Measurements from ENCODE around the gene PRKAG2. TPM values are rescaled to one million over a fixed set of nuclear protein-coding genes. Genes with fewer than 3 reads are reported as not detected.
A peak's percentile ranks its signal among the peaks of the same experiment; 100 is the strongest.

The PRKAG2 gene
- total and polyA plus RNA-seq, 5 donors, result 162 to 298 (median 181) TPM

- DNase-seq (no peak), ATAC-seq (no peak)
- no peak overlapping the region for H3K27ac ChIP-seq (ENCODE audit: low read length)
- H3K9me3 ChIP-seq (ENCODE audit: control insufficient read depth, low read length), result no peaks in the 10 kb centered on the region
- 82% methylated on average over 24 of the region's 24 CpGs for WGBS
- H3K4me3 ChIP-seq (ENCODE audit: low read length), result no peak overlapping the region
- intact Hi-C loops (cut with DNase I), result loop anchor here in 2 of 4 donors (10.0 kb wide), 2 partner anchors 75 to 85 kb away; no protein-coding TSS in a partner anchor
- no peaks in the 10 kb centered on the region for H3K27me3 ChIP-seq (ENCODE audit: control insufficient read depth, insufficient read depth)
- peaks cover 8% of the 10 kb centered on the region for H3K4me1 ChIP-seq (ENCODE audit: control insufficient read depth, insufficient read depth, low read length)
These were observed 6.7 kb downstream of the PRKAG2 start for GRCh38 chr7:151869968-151870918.

- Histone ChIP-seq H3K9me3 (ENCODE audit: control insufficient read depth, low read length) (no peaks in the 10 kb centered on the region), H3K27ac (ENCODE audit: low read length) (no peak overlapping the region), H3K4me3 (ENCODE audit: low read length) (no peak overlapping the region), H3K27me3 (ENCODE audit: control insufficient read depth, insufficient read depth) (no peaks in the 10 kb centered on the region), H3K4me1 (ENCODE audit: control insufficient read depth, insufficient read depth, low read length) (peaks cover 6% of the 10 kb centered on the region)
- intact Hi-C loops (cut with DNase I), result no loop called here
- DNase-seq (no peak), ATAC-seq (no peak)
- WGBS, result 74% methylated on average over 13 of the region's 13 CpGs
These were observed 7.5 kb downstream of the PRKAG2 start for GRCh38 chr7:151869455-151869854.

GRCh38 chr7:151869109-151869428, 7.8 kb downstream of the PRKAG2 start:
- H3K9me3 ChIP-seq (ENCODE audit: control insufficient read depth, low read length), result no peaks in the 10 kb centered on the region
- 43% methylated on average over 6 of the region's 6 CpGs for WGBS
- H3K4me1 ChIP-seq (ENCODE audit: control insufficient read depth, insufficient read depth, low read length), result peaks cover 6% of the 10 kb centered on the region
- intact Hi-C loops (cut with DNase I), result no loop called here
- no peak for ATAC-seq
- no peak overlapping the region for H3K4me3 ChIP-seq (ENCODE audit: low read length)
- DNase-seq, result no peak
- H3K27ac ChIP-seq (ENCODE audit: low read length), result peak overlapping the region; percentile 10
- no peaks in the 10 kb centered on the region for H3K27me3 ChIP-seq (ENCODE audit: control insufficient read depth, insufficient read depth)

GRCh38 chr7:151868396-151869108, 8.4 kb downstream of the PRKAG2 start:
- no peaks in the 10 kb centered on the region for H3K27me3 ChIP-seq (ENCODE audit: control insufficient read depth, insufficient read depth)
- intact Hi-C loops (cut with DNase I), result no loop called here
- H3K27ac ChIP-seq (ENCODE audit: low read length), result peak overlapping the region; percentile 88
- no peak overlapping the region for H3K4me3 ChIP-seq (ENCODE audit: low read length)
- no peak for DNase-seq
- ATAC-seq, result peak; percentile 6 to 33
- H3K9me3 ChIP-seq (ENCODE audit: control insufficient read depth, low read length), result no peaks in the 10 kb centered on the region
- peaks cover 6% of the 10 kb centered on the region for H3K4me1 ChIP-seq (ENCODE audit: control insufficient read depth, insufficient read depth, low read length)
- 33% methylated on average over 23 of the region's 23 CpGs for WGBS

GRCh38 chr7:151867912-151868311, 9.0 kb downstream of the PRKAG2 start:
- peak; percentile 63 to 70 for ATAC-seq
- no peak overlapping the region for H3K4me3 ChIP-seq (ENCODE audit: low read length)
- intact Hi-C loops (cut with DNase I), result no loop called here
- peaks cover 6% of the 10 kb centered on the region for H3K4me1 ChIP-seq (ENCODE audit: control insufficient read depth, insufficient read depth, low read length)
- WGBS, result 12% methylated on average over 6 of the region's 6 CpGs
- DNase-seq, result peak; percentile 62 to 89 (median 89)
- no peaks in the 10 kb centered on the region for H3K27me3 ChIP-seq (ENCODE audit: control insufficient read depth, insufficient read depth)
- no peaks in the 10 kb centered on the region for H3K9me3 ChIP-seq (ENCODE audit: control insufficient read depth, low read length)
- peak overlapping the region; percentile 88 for H3K27ac ChIP-seq (ENCODE audit: low read length)

GRCh38 chr7:151866761-151867655, 9.9 kb downstream of the PRKAG2 start:
- intact Hi-C loops (cut with DNase I), result no loop called here
- ATAC-seq (no peak), DNase-seq (no peak)
- H3K27ac ChIP-seq (ENCODE audit: low read length), result no peak overlapping the region
- WGBS, result 94% methylated on average over 18 of the region's 18 CpGs
- H3K27me3 ChIP-seq (ENCODE audit: control insufficient read depth, insufficient read depth), result no peaks in the 10 kb centered on the region
- H3K4me1 ChIP-seq (ENCODE audit: control insufficient read depth, insufficient read depth, low read length), result peaks cover 6% of the 10 kb centered on the region
- no peaks in the 10 kb centered on the region for H3K9me3 ChIP-seq (ENCODE audit: control insufficient read depth, low read length)
- no peak overlapping the region for H3K4me3 ChIP-seq (ENCODE audit: low read length)

GRCh38 chr7:151866028-151866427, 10.9 kb downstream of the PRKAG2 start:
- no peak overlapping the region for H3K27ac ChIP-seq (ENCODE audit: low read length)
- peaks cover 3% of the 10 kb centered on the region for H3K4me1 ChIP-seq (ENCODE audit: control insufficient read depth, insufficient read depth, low read length)
- WGBS, result 90% methylated on average over 7 of the region's 7 CpGs
- H3K27me3 ChIP-seq (ENCODE audit: control insufficient read depth, insufficient read depth), result no peaks in the 10 kb centered on the region
- no peak overlapping the region for H3K4me3 ChIP-seq (ENCODE audit: low read length)
- ATAC-seq, result no peak
- intact Hi-C loops (cut with DNase I), result no loop called here
- no peak for DNase-seq
- H3K9me3 ChIP-seq (ENCODE audit: control insufficient read depth, low read length), result no peaks in the 10 kb centered on the region

- 87% methylated on average over 16 of the region's 16 CpGs for WGBS
- no peak for DNase-seq
- intact Hi-C loops (cut with DNase I), result no loop called here
- Histone ChIP-seq H3K4me3 (ENCODE audit: low read length) (no peak overlapping the region), H3K4me1 (ENCODE audit: control insufficient read depth, insufficient read depth, low read length) (peaks cover 3% of the 10 kb centered on the region), H3K27ac (ENCODE audit: low read length) (no peak overlapping the region), H3K27me3 (ENCODE audit: control insufficient read depth, insufficient read depth) (no peaks in the 10 kb centered on the region), H3K9me3 (ENCODE audit: control insufficient read depth, low read length) (no peaks in the 10 kb centered on the region)
- ATAC-seq, result no peak
These were observed 11.7 kb downstream of the PRKAG2 start for GRCh38 chr7:151865070-151865670.

GRCh38 chr7:151864561-151864960, 12.4 kb downstream of the PRKAG2 start:
- Histone ChIP-seq H3K4me1 (ENCODE audit: control insufficient read depth, insufficient read depth, low read length) (peaks cover 3% of the 10 kb centered on the region), H3K4me3 (ENCODE audit: low read length) (no peak overlapping the region), H3K27ac (ENCODE audit: low read length) (no peak overlapping the region), H3K27me3 (ENCODE audit: control insufficient read depth, insufficient read depth) (no peaks in the 10 kb centered on the region), H3K9me3 (ENCODE audit: control insufficient read depth, low read length) (no peaks in the 10 kb centered on the region)
- WGBS, result 89% methylated on average over 6 of the region's 6 CpGs
- DNase-seq (no peak), ATAC-seq (no peak)
- intact Hi-C loops (cut with DNase I), result no loop called here

GRCh38 chr7:151864081-151864480, 12.8 kb downstream of the PRKAG2 start:
- Histone ChIP-seq H3K27ac (ENCODE audit: low read length) (no peak overlapping the region), H3K4me1 (ENCODE audit: control insufficient read depth, insufficient read depth, low read length) (peaks cover 6% of the 10 kb centered on the region), H3K9me3 (ENCODE audit: control insufficient read depth, low read length) (no peaks in the 10 kb centered on the region), H3K4me3 (ENCODE audit: low read length) (no peak overlapping the region), H3K27me3 (ENCODE audit: control insufficient read depth, insufficient read depth) (no peaks in the 10 kb centered on the region)
- no peak for ATAC-seq
- DNase-seq, result no peak
- intact Hi-C loops (cut with DNase I), result no loop called here
- WGBS, result 70% methylated on average over 10 of the region's 10 CpGs

All from right cardiac atrium (tissue), 5 donors.